Fibroblast of skin of abdomen (primary cell): ENCODE results near the gene ANKUB1.

Source experiments
- DNase-seq: peaks from one replicate; pipeline ENCODE4 v3.0.0-alpha.2; 2013

The ANKUB1 gene

GRCh38 chr3:149763565-149764195 lies 28.7 kb downstream of the ANKUB1 start:
- DNase-seq: no peak

- DNase-seq: no peak
Measured at GRCh38 chr3:149753717-149754116, 38.6 kb downstream of the ANKUB1 start.

DNA sequence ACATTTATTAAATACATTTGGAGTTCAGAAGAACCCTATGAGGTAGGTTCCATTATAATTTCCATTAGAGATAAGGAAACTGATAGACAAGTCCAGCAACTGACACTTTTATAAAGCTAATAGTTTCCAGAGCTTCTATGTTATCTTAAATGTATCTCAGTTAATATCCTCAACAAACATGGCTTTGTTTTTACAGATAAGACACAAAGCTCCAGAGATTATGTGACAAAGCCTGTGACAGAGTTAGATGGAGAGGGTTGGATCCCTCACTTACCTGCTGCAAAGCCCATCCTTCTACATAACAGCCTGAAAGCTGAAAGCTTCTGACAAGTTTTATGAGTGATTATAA lies 39.6 kb downstream of the ANKUB1 start:
- no peak for DNase-seq

DNA sequence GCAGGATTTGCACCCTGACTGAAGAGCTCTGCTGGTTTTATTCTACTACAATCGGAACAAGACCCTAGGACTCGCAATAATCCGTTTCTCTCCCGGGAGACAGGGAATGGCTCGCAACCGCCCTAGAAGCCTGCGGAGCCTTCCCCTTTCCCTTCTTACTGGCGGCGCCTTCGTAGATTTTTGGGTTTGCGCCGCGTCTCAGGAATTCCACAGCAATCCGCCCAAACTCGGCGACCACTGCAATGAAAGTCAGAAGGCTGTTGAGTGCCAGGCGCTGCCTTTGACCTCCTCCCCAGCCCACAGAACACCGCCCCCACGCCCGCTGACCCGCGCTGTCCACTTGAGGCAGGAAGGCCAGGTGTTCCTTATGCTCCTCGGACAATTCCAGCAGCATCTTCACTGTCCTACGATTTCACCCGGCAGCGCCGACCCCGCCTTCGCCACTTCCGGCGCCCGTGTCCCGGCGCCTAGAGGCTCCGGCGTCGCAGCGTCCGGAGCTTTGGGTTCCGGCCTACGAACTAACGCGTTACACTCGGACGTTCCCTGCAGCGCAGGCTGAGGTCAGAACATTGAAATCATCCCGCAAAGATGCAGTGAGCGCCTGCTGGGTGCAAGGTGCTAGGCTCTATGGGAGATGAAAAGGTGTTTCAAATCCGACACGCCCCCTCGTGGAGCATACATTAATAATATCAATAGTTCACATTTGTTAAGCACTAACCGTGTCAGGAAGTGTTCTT lies 40.1 kb downstream of the ANKUB1 start, which contains the start of gene COMMD2:
COMMD2 (minus strand) TSS at position 439 of the 737 bp plus-strand sequence; CDS start at position 394, 45 bp downstream.
- peak; percentile 86 for DNase-seq

DNA sequence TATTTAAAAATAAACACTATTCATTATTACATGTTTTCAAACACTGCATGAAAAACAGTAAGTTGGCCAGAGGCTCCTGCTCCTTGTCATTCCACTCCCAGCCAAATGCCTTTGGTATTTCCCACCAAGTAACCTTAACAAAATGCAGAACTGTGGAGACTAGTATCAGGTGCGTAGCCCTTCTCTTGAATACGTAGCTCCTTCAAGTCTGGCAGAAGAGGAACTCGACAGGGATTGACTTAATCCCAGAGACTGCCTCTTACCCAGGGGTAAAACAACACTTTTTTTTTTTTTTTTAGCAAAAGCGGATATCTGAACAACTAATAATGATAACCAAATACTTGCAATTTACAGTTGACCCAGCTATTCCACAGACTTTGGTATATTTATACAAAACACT lies 40.8 kb downstream of the ANKUB1 start:
- DNase-seq: no peak

DNA sequence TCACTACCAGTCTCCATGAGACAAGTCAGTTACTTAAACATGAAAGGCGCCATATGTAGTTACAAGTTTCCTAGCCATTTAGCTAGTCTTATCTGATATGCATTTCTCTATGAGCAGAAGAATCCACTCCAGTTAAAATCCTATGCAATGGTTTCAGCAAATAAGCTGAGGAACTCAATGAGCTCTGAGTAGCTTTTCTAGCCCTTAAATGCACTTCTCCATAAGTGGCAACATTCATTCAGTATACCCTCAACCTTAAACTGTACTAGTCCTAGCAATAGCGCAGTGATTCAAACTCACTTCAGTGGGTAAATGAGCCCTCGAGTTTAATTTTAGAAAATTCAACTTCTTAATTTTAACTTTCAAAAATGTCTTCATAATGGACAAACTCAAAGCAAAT lies 47.7 kb downstream of the ANKUB1 start:
- no peak for DNase-seq

DNA sequence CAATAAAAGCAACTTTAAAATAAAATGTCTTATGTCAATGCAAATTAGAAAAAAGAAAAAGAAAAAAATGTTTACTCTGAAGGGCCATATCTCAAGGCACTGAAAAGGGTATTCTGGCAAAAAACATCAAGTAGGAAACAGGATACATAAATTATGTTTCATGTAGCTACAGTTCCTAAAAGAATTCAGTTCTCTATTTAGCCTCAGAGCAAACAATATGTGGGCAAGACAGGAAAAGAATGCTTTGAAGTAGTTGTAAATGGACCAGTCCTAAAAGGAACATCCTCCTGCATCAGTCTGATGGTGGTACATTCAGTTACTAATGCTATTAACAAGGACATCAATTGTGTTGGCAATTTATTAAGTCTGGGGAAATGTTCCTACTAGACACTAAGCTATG lies 48.2 kb downstream of the ANKUB1 start:
- DNase-seq: no peak

DNA sequence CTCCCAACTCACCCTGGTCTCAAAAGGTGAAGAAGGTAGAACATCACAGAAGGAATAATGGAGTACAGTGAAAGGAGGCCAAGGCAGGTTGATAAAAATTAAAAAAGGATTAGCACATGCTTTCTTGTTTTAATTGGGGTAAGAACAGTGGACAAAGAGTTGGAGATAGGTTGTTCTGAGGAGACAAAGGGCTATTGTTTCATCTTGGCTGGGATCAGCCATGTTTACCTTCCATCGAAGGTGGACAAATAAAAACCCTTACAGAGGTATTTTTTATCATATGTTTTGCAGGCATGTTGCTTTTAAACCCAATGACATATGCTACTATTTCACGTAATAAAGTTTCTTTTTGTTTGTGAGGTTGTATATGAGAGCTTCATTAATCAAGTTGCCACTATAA lies 53.0 kb downstream of the ANKUB1 start:
- no peak for DNase-seq

GRCh38 chr3:149738876-149739275 lies 53.5 kb downstream of the ANKUB1 start:
- DNase-seq: no peak

- no peak for DNase-seq
Measured at GRCh38 chr3:149736953-149737205, 55.5 kb downstream of the ANKUB1 start.

GRCh38 chr3:149736175-149736952 lies 56.0 kb downstream of the ANKUB1 start:
- DNase-seq: peak; percentile 58

- DNase-seq: no peak
Measured at GRCh38 chr3:149732234-149732633, 60.1 kb downstream of the ANKUB1 start.

DNA sequence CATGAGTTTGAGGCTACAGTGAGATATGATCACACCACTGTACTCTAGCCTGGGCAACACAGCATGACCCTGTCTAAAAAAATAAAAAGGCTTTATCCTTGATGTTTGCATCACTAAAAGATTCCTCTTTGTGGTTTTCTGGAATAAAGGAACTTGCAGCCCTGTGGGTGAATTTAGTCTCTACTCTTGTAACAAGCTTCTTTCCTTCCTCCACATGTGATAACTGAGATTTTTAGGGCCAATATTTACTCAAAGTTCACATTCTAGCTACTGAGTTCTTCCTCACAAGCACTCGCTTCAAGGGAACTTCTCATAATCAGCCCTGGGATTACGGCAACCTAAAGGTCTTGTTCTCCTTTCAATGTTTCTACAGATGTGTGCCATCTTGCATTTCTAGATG lies 64.7 kb downstream of the ANKUB1 start:
- no peak for DNase-seq

DNA sequence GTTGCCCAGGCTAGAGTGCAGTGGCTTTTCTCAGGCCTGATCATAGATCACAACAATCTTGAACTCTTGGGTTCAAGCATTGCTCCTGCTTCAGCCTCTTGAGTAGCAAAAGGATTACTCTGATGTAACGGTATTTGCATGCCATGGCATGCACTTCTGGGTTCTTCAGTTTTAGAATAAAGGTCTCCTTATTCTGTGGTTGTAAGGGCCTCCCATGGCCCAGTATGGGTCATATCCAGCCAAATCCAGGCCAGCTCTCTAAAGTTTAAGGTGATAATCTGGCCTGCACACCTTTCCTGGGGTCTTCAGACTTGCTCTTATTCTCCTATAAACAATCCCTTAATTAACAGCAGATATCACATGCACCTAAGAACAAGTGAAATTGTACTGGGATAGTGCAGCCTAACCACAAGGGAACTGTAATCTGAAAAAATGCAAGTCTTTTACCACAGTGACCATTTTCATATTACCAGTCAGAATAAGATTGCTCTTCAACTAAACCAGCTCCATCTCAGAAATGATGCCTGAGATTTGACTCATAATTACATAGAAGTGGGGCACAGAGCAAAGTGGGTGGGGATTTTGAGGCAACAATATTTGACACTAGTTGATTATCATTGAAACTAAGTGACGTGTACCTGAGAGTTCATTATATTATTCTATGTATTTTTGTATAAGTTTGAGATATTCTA lies 65.5 kb downstream of the ANKUB1 start:
- DNase-seq: peak; percentile 49

DNA sequence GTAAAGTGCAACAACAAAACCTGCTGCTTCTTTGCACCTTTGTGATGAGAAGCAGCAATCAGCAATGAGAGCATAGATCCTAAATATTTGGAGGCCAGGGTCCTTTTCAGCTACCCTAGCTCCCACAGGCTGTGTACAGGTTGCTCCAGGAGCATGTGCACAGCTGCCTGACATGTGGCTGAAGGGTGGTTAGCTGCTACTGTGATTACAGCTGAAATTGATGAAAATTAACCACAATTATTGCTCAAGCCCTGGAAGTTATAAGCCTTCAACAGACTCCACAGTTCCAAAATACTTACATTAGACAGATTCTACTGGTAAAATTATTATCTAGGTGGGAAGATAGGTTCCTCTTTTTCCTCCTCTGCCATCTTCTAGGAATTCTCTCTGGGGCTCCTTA lies 68.6 kb downstream of the ANKUB1 start:
- DNase-seq: peak; percentile 40

- no peak for DNase-seq
Measured at GRCh38 chr3:149720918-149721317, 71.4 kb downstream of the ANKUB1 start.

- peak; percentile 77 for DNase-seq
Measured at GRCh38 chr3:149717391-149718056, 74.8 kb downstream of the ANKUB1 start.

GRCh38 chr3:149716984-149717383 lies 75.4 kb downstream of the ANKUB1 start:
- DNase-seq: no peak

GRCh38 chr3:149715247-149715646 lies 77.1 kb downstream of the ANKUB1 start:
- DNase-seq: no peak

DNA sequence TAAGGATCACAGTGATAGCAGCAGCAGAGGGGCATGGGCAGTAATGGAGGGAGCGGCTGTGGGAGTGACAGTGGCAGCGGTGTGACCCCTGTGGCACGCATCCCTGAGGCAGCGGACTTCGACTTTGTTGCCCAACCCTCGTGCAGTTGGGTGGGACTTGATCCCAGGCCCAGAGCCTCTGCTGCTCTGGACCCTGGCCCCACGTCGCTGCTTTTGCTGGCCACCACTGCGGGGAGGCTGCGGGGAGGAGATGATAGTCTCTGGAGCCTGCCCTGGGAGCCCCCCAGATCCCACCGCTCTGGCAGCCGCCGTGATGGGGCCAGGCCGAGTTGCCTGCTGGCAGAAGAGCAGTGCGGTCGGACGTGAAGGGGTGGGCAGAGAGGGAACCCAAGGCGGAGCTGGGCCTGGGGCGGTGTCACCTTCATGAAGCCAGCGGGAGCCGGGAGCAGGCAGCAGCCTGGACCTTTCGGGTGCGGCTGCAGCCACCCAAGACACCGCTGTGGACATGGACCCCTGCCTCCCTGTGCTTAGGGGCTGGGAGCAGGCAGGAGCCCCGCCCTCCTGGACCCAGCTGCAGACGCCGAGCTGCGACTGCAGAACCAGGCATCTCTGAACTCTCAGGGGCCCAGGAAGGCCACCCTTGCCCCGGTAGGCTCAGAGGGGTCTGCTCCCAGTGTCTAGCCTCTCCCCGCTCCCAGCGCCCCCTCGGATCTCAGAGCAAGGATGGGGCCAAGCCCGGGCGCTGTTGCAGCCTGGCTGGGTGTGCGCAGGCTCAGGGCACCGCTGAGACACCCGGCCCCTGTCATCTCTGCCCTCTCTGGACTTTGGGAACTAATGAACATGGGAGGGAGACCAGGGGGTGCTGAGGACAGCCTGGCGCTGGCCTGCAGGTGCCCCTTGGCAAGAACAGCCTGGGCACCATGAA lies 78.4 kb downstream of the ANKUB1 start:
- no peak for DNase-seq
